ENCODE results near the gene KIAA1217.

Gene KIAA1217

GRCh38 chr10:24574578-24575155, 365.7 kb downstream of the KIAA1217 start:
- DNase-seq (ENCODE audit: low read depth in 3 of 3, low spot score in 1 of 3): no peak

- no peak for DNase-seq (ENCODE audit: low read depth in 3 of 3, low spot score in 1 of 3)
Measured at GRCh38 chr10:24575481-24576002, 366.6 kb downstream of the KIAA1217 start.

GRCh38 chr10:24579448-24579847, 370.5 kb downstream of the KIAA1217 start:
- no peak for DNase-seq (ENCODE audit: low read depth in 3 of 3, low spot score in 1 of 3)

DNA sequence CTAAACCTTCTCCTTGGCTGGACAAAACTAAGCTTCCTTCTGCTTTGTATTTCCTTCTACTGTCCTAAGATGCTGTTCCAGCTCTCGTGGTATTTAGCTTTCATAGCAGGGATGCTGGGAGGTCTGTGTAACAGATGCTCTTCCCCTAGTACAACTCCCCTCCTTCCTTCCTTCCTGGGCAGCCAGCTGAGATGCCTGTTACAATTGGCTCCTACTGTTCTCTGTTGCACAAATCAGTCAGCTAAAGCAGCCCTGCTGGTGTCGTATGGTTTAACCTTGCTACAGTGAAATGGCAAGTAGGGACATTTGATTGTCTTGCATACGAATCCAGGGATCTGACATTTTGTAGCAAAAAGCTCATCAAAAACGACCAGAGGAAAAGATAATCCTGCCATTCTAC, 371.0 kb downstream of the KIAA1217 start:
- no peak for DNase-seq (ENCODE audit: low read depth in 3 of 3, low spot score in 1 of 3)

DNA sequence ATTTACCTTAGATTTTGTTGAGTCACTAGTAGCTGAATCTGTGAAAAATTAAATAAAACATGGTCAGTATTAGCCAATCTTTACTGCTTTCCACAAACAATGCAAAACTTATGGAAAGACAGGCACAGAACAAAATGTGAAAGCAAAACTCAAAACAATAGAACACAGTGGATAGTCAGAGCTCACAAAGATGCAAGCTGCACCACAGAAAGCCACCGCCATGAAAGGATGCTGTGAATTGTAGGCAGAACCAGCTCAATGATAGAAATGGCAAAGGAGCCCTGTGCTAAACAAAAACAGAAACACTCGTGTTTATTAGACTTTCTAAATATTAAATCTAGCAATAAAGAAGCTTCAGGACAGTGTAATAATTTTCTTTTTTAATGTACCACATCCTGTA, 380.3 kb downstream of the KIAA1217 start:
- no peak for DNase-seq (ENCODE audit: low read depth in 3 of 3, low spot score in 1 of 3)

DNA sequence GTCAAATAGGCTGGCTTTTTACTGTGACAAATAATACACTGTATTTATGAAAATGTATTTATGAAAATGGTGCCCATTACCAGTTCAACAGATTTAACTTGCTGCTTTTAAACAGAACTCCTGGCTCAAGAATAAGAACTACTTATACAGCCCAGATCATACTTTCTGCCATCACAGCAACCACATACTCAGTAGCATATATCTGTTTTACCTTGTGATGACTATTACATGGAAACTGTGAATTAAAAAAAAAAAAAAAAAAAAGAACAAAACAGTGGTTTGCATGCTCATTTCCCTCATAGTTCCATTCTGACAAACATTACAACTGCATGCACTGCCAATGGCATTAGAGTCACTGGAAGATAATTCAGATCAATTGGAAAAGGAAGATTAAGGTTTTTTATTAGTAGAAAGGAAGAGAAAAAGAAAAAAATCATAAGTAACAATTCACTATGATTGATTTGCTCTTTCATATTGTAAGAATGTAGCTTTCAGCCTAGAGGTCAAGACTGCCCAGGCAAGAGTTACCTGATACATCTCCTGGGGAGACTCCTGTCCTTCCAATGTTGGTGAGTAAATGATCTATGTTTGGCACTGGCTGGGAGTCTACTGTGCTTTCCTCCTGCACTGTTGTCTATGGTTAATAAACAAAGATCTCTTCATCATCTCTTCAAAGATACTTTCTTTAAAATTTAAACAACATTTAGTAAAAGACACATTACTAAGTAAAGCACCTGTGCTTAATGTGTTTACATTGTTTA, 381.9 kb downstream of the KIAA1217 start:
- DNase-seq (ENCODE audit: low read depth in 3 of 3, low spot score in 1 of 3): no peak

- DNase-seq (ENCODE audit: low read depth in 3 of 3, low spot score in 1 of 3): no peak
Measured at GRCh38 chr10:24596217-24596930, 387.4 kb downstream of the KIAA1217 start.

DNA sequence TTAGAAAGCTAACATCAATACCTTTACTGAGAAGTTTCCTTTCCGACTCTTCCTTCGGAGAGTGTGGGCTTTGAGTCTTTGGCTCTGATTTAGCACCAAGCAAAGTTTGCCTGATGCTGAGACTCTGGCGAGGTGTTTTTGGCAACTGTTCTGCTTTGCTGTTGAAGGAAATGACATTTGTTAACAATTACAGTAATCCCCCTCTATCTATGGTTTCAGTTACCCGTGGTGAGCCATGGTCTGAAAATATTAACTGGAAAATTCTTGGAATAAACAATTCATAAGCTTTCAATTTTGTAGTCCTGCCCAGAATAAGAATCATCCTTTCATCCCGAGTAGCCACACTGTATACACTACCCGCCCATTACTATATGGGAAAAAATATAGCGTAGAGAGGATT, 388.5 kb downstream of the KIAA1217 start:
- no peak for DNase-seq (ENCODE audit: low read depth in 3 of 3, low spot score in 1 of 3)

Measured in stimulated activated CD4-positive, alpha-beta T cell treated with anti-CD3 and anti-CD28 coated beads, TNF-alpha, amount 100 ng/mL, for 1 hour (primary cell).